PC-9 (cell line): ENCODE results near the gene MYO1E. TPM values are rescaled to one million over a fixed set of nuclear protein-coding genes. Genes with fewer than 3 reads are reported as not detected.

Experiments used
- BruUV-seq: library from RNA; stranded (reverse); fragments of 400-500 nt; replicated peaks from 2 replicates; lab custom pipeline; 2021; lab: Mats Ljungman, UMichigan
- CTCF ChIA-PET: fragments of 300-600 bp; sonication (Branson Sonifier 250); formaldehyde crosslinking; loops from one replicate; lab custom pipeline; 2022; ENCODE audit warnings: antibody characterized with exemption; lab: Charles Lee
- POLR2A ChIA-PET: fragments of 300-600 bp; sonication (Branson Sonifier 250); formaldehyde crosslinking; loops from one replicate; lab custom pipeline; 2022; ENCODE audit warnings: antibody characterized with exemption; ENCODE audit not compliant: unreplicated experiment; lab: Charles Lee
- DNase-seq, 2 experiments: peaks; one replicate each; pipeline versions ENCODE4 v3.0.0 to v3.0.0-alpha.2; 2015 to 2022; ENCODE audit warnings: mixed read lengths in 1 of 2
- H2AFZ ChIP-seq: fragments of 200-600 bp; sonication (generic); 2 replicates; pipeline ENCODE4 v1.8.1; 2017; ENCODE audit warnings: antibody characterized with exemption
- H3F3A ChIP-seq: fragments of 200-600 bp; sonication (generic); 2 replicates; pipeline ENCODE4 v1.8.1; 2017; ENCODE audit warnings: antibody characterized with exemption, mild to moderate bottlenecking, low read depth; ENCODE audit not compliant: insufficient read depth
- H3K27ac ChIP-seq: fragments of 200-600 bp; sonication (generic); 2 replicates; pipeline ENCODE4 v1.6.1; 2016; ENCODE audit warnings: mixed run types
- H3K27me3 ChIP-seq: fragments of 200-600 bp; sonication (generic); 2 replicates; pipeline ENCODE4 v1.6.1; 2016; ENCODE audit warnings: low read depth, mixed run types; ENCODE audit not compliant: insufficient read depth
- H3K36me3 ChIP-seq: fragments of 200-600 bp; sonication (generic); 2 replicates; pipeline ENCODE4 v1.6.1; 2016; ENCODE audit warnings: low read depth, mixed run types
- H3K4me1 ChIP-seq: fragments of 200-600 bp; sonication (generic); replicated peaks from 2 replicates; pipeline ENCODE4 v1.6.1; 2016; ENCODE audit warnings: mixed run types; ENCODE audit not compliant: insufficient read depth
- H3K4me2 ChIP-seq: fragments of 200-600 bp; sonication (generic); 2 replicates; pipeline ENCODE4 v1.6.1; 2017; ENCODE audit warnings: mixed run types
- H3K4me3 ChIP-seq: fragments of 200-600 bp; sonication (generic); 2 replicates; pipeline ENCODE4 v1.6.1; 2016; ENCODE audit warnings: mixed run types
- H3K79me2 ChIP-seq: fragments of 200-600 bp; sonication (generic); 2 replicates; pipeline ENCODE4 v1.6.1; 2017; ENCODE audit warnings: low read depth, mixed run types
- H3K9me2 ChIP-seq: fragments of 200-600 bp; sonication (generic); 2 replicates; pipeline ENCODE4 v1.8.1; 2017; ENCODE audit warnings: mild to moderate bottlenecking; ENCODE audit not compliant: insufficient read depth
- H3K9me3 ChIP-seq: fragments of 200-600 bp; sonication (generic); 2 replicates; pipeline ENCODE4 v1.8.1; 2016; ENCODE audit warnings: low read depth; ENCODE audit not compliant: insufficient read depth
- H4K20me1 ChIP-seq: fragments of 200-600 bp; sonication (generic); 2 replicates; pipeline ENCODE4 v1.8.1; 2017; ENCODE audit not compliant: insufficient read depth
- EZH2 ChIP-seq: fragments of 200-600 bp; sonication (generic); IDR thresholded peaks from 2 replicates; pipeline ENCODE4 v1.8.0; 2017; ENCODE audit warnings: antibody characterized with exemption, low read depth
- intact Hi-C: fragments of 100-400 bp; cut with micrococcal nuclease; formaldehyde crosslinking; loops from one replicate; pipeline ENCODE4 v1.10.0; 2022; ENCODE audit not compliant: unreplicated experiment
- total RNA-seq: library from RNA; stranded (reverse); gene quantifications from 2 replicates; pipeline ENCODE4 v1.2.3, GENCODE V29; 2021
- TF ChIP-seq, protein P1 (sequence below): fragments of 200-600 bp; sonication (generic); conservative IDR thresholded peaks from 2 replicates; pipeline ENCODE4 v1.6.1; 2017; ENCODE audit warnings: mixed run types, antibody characterized with exemption, mild to moderate bottlenecking, moderate library complexity

The MYO1E gene
- total RNA-seq, 1 experiment from 2014 or later, result 156 TPM

DNA sequence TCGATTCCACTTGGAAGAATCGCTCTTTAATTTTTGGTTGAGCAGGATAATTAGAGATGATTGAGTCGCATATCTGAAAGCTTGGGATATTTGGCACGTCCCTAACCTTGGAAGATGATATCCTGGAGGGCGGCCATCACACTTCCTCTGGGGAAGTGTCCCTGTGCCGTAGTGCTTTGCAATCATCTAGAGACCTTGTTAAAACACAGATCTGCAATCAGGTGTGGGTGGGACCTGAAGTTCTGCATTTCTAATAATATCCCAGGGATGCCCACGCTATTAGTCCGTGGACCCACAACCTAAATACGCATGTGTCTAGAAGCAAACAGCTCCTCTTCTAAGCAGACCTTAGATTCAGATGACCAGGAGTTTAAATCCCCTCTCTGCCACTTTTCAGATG, 20.5 kb downstream of the MYO1E start:
- H3K4me2 ChIP-seq, result no peak overlapping the region
- TF ChIP-seq EZH2, result no peak
- TF ChIP-seq, protein P1, sequence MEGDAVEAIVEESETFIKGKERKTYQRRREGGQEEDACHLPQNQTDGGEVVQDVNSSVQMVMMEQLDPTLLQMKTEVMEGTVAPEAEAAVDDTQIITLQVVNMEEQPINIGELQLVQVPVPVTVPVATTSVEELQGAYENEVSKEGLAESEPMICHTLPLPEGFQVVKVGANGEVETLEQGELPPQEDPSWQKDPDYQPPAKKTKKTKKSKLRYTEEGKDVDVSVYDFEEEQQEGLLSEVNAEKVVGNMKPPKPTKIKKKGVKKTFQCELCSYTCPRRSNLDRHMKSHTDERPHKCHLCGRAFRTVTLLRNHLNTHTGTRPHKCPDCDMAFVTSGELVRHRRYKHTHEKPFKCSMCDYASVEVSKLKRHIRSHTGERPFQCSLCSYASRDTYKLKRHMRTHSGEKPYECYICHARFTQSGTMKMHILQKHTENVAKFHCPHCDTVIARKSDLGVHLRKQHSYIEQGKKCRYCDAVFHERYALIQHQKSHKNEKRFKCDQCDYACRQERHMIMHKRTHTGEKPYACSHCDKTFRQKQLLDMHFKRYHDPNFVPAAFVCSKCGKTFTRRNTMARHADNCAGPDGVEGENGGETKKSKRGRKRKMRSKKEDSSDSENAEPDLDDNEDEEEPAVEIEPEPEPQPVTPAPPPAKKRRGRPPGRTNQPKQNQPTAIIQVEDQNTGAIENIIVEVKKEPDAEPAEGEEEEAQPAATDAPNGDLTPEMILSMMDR, result no peak
- CTCF ChIA-PET, result no interaction called here
- peaks cover 22% of the 10 kb centered on the region for H3F3A ChIP-seq
- POLR2A ChIA-PET, result no interaction called here
- H2AFZ ChIP-seq, result no peak overlapping the region
- H3K27ac ChIP-seq, result 0 out of 2 replicates have a peak overlapping the region, but pooled peaks have one; percentile 29
- no peaks in the 10 kb centered on the region for H3K9me2 ChIP-seq
- H4K20me1 ChIP-seq, result peaks cover 7% of the 10 kb centered on the region; the same call in 1 of the 2 replicates
- no peaks in the 10 kb centered on the region for H3K9me3 ChIP-seq
- H3K36me3 ChIP-seq, result no peaks in the 10 kb centered on the region
- H3K79me2 ChIP-seq, result peaks cover 97% of the 10 kb centered on the region
- no TSS peak for BruUV-seq
- intact Hi-C loops, result no loop called here
- H3K4me3 ChIP-seq, result no peak overlapping the region
- no peak for DNase-seq
- H3K4me1 ChIP-seq, result peaks cover 20% of the 10 kb centered on the region
- no peaks in the 10 kb centered on the region for H3K27me3 ChIP-seq

DNA sequence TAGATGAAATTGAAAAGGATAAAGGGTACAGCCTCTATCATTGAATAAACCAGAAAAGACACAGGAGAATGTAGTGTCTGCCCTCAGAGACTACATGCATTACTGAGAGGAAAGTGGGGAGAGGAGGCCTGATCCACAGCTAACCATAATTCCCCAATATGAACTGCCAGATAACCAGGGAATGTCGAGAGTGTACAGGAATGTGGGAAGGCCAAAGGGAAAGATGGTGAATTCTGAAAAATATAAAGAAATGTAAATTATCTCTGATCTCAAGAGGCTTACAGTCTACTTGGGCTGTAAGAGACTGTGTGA, 22.3 kb downstream of the MYO1E start:
- Histone ChIP-seq H4K20me1 (peaks cover 7% of the 10 kb centered on the region), H3K9me2 (no peaks in the 10 kb centered on the region), H3K27me3 (no peaks in the 10 kb centered on the region), H3K27ac (peak overlapping the region; percentile 95), H2AFZ (no peak overlapping the region), H3K4me3 (0 out of 2 replicates have a peak overlapping the region, but pooled peaks have one; percentile 35), H3K4me1 (peaks cover 20% of the 10 kb centered on the region), H3F3A (peaks cover 22% of the 10 kb centered on the region), H3K4me2 (peak overlapping the region; percentile 60), H3K79me2 (peaks cover 97% of the 10 kb centered on the region), H3K36me3 (no peaks in the 10 kb centered on the region), H3K9me3 (no peaks in the 10 kb centered on the region)
- CTCF ChIA-PET, result no interaction called here
- TSS peak; percentile 93 for BruUV-seq
- TF ChIP-seq EZH2, result no peak
- TF ChIP-seq, protein P1, result no peak
- DNase-seq, result no peak
- intact Hi-C loops, result loop anchor here (1.0 kb wide), 1 partner anchor 66 kb away; no protein-coding TSS in a partner anchor
- POLR2A ChIA-PET, result interaction anchor here (0.6 to 0.8 kb wide), 5 partner anchors 22 to 142 kb away, joined by 3 to 8 read pairs (median 4); partner anchors contain the start of gene MYO1E

GRCh38 chr15:59349680-59350420, 22.8 kb downstream of the MYO1E start:
- H3K27ac ChIP-seq, result peak overlapping the region; percentile 95
- H4K20me1 ChIP-seq, result peaks cover 7% of the 10 kb centered on the region
- TF ChIP-seq EZH2, result no peak
- TF ChIP-seq, protein P1, result no peak
- no peaks in the 10 kb centered on the region for H3K9me3 ChIP-seq
- H3K4me3 ChIP-seq, result 0 out of 2 replicates have a peak overlapping the region, but pooled peaks have one; percentile 35
- peak overlapping the region; percentile 60; the same call in 1 of the 2 replicates for H3K4me2 ChIP-seq
- ChIA-PET CTCF (no interaction called here), POLR2A (interaction anchor here (0.6 to 0.8 kb wide), 5 partner anchors 23 to 143 kb away, joined by 3 to 8 read pairs (median 4); partner anchors contain the start of gene MYO1E)
- H3K79me2 ChIP-seq, result peaks cover 97% of the 10 kb centered on the region
- DNase-seq, result peak; percentile 68 to 91
- peaks cover 20% of the 10 kb centered on the region for H3K4me1 ChIP-seq
- peaks cover 22% of the 10 kb centered on the region for H3F3A ChIP-seq
- intact Hi-C loops, result loop anchor here (1.0 kb wide), 1 partner anchor 66 kb away; no protein-coding TSS in a partner anchor
- no peak overlapping the region for H2AFZ ChIP-seq
- no peaks in the 10 kb centered on the region for H3K27me3 ChIP-seq
- H3K9me2 ChIP-seq, result no peaks in the 10 kb centered on the region
- BruUV-seq, result TSS peak; percentile 12
- H3K36me3 ChIP-seq, result no peaks in the 10 kb centered on the region
